HG03139 (cell line): ENCODE results near the gene EDN2.

Experiments
- ATAC-seq: cut with Tn5 transposase; IDR thresholded peaks from one replicate; pipeline ENCODE4 v1.9.1; 2021; ENCODE audit not compliant: unreplicated experiment

EDN2 gene

DNA sequence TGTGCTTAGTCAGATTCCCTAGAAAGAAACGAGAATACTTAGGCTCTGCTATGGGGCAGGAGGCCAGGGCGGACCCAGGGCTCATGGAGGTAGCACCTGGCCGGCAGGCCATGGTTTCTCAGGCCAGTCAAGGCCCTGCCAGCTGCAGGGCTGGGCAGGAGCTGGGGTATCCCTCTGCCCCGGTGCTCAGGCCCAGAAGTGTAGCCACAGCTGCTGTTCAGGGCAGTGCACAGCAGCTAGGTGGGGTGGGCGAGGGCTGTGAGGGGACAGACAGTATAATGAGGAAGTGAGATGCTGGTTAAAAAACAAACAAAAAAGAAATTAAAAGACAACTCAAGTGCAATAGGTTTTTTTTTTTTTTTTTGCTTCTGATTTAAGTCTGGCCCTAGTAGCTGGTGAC is 34.0 kb upstream of the EDN2 start:
- no peak for ATAC-seq

DNA sequence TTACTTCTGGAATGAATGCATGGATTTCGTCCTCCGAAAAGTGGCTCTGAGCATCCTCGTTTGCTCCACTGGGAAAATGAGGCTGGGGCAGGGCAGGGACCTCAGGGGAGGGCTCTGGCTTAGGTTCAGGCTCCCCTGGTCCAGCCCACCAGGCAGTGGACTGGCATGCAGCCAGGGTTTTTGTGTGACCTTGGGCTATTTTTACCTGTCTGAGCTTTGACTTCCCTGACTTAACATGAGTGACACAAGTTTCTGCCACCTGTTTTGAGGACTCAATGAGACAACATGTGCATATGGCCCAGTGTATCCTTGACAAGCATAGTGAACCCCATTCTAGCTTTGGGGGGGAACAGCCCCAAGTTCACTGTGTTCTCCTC is 32.6 kb upstream of the EDN2 start:
- ATAC-seq: no peak

DNA sequence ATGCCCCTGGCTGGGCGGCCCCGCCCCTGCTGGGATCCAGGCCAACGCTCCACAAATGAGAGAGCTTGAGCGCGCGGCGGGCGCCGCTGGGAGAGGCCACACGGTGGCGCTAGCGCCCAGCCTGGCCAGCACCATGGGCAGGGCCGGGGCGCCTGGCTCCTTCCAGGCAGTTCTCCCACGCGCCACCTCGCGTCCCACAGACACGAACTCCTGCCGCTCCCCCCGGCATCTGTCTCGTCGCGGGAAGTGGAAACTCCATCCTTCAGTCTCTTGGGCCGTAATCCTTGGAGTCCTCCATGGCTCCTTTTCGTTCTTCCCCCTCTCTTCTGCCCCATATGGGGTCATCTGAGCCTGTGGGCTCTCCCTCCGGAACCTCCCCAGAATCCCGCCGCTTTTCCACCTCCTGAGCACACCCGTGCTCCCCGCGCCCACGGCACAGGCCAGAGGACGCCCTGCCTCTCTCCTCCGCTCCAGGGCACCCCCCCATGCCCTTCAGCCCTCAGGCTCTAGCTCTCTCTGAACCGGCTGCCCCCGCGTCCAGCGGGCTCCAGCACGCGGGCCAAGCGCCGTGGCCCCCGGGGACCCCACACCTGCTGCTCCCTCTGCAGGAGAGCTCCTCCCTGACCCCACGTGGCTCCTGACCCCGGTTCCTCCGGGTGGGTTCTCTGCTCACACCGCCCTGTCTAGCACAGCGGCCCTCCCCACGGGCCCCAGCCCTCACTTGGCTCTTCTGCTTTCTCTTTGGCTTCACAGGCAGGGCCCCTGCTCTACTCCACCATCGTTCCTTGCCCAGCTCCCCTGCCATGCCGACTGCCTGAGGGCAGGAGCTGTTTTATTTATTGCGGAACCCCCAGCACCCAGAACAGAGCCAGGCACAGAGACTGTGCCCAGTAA is 31.9 kb upstream of the EDN2 start:
- peak; percentile 47 for ATAC-seq

DNA sequence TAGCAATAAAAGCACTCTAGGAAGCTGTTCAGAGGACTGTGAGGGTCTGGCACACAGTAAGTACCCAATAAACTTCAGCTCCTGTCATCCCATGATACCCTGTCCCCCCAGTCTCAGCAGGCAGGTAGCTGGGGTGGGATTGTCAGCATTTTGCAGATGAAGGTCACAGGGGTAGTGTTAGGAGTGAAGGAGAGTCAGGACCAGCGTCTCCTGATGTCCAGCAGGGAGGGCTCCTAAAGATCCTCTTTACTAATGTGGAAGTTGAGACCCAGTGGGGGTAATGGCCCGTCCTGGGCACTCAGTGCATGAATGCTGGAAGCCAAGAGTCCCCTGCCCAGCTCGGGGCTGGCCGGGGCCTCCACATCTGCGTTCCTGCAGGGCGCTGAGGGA is 31.3 kb upstream of the EDN2 start:
- no peak for ATAC-seq

DNA sequence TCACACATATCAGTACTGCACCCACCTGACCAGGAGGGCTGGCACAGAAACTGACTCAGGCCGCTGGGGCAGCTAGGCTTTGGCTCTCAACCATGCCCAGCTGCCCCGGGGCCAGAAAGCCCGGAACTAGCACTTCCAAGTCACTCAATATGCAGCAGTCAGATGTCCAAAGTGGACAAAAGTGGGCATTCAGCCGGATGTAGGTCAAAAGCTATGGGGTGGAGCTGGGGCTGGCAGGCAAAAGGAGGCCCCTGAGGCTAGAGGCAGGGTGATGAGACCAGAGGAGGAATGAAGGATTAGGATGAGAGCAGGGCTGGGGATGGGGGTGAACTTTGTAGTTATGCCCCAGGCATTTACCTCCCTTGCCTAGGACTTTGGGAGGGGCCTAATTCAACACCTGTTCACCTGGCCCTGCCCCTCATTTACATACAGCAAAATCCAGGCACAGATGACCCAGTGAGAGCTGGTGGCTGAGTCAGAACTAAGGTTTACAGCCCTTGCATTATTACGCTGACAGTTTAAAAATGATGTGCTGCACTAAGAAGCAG is 30.7 kb upstream of the EDN2 start:
- ATAC-seq: no peak

DNA sequence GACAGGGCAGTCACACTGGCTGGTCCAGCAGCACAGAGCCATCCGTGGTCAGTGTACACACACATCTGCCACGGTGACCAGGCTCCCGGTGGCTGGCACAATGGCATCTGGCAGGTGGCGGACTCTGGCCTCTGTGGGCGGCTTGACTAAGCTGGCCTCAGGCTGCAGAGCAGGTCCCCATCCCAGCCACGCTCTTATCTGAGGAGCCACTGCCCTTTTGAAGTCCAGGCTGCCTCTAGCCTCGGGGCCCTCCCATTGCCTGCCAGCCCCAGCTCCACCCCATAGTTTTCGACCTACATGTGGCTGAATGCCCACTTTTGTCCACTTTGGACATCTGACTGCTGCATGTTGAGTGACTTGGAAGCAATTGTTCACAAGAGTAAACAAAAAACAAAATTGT is 29.9 kb upstream of the EDN2 start:
- ATAC-seq: no peak

DNA sequence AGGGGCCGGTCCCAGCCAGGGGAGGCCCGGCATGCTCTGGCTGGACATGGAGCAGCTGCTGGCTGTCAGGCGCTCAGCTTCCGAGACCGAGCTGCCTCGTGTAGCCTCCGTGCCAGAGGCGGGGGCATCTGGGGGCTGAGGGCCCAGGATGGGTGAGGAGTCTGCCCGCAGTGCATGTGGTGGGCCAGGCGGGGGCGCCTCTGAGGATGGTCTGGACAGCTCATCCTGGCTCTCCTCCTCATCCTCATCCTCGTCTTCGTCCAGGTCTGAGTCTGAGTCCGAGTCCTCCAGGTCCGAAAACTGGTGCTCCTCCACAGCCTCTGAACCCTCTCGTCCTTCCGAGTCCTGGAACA is 28.9 kb upstream of the EDN2 start:
- ATAC-seq: no peak

DNA sequence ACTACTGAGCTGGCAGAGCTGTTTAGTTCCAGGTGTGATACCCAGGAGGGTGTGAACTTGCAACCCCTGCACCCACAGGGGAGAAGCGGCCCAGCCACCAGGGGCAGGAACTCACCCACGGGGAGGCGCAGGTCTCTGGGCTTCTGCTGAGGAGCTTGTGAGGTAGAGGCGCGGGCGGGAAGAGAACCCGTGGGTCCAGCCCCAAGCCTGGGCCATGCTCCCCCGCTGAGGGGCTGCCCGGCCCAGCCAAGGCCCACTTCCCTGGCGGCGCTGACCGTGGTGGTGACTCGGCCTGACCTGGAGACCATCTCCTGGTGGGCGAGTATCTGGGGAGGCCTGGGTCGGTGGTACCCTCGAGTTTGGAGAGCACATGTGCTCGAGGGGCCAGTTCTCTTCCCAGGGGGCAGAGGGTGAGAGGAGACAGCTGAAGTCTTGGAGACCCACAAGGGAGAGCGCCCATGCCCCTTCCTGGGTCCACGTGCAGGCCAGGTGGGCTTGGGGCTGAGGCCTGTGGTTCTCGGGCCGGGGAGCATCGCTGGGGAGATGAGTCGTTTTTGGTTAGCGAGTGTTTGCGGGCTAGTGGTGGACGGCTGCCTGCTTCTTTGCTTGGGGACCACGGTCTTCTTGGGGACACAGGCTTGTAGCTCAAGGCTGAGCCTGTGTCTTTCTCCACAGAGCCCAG is 28.4 kb upstream of the EDN2 start:
- ATAC-seq: no peak

DNA sequence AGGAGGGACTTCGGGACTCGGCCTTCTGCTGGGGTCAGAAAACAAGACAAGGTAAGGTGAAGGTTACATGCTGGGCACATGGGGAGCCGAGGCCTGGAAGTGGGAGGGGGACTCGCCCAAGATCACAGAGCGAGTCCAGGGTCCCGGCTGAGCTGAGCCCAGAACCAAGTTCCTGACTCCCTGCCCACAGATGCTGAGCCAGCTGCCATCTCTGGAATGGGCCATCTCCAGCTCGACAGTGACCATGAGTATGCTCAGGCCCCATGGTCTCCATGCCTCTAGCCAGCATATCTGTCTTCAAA is 26.7 kb upstream of the EDN2 start:
- no peak for ATAC-seq

DNA sequence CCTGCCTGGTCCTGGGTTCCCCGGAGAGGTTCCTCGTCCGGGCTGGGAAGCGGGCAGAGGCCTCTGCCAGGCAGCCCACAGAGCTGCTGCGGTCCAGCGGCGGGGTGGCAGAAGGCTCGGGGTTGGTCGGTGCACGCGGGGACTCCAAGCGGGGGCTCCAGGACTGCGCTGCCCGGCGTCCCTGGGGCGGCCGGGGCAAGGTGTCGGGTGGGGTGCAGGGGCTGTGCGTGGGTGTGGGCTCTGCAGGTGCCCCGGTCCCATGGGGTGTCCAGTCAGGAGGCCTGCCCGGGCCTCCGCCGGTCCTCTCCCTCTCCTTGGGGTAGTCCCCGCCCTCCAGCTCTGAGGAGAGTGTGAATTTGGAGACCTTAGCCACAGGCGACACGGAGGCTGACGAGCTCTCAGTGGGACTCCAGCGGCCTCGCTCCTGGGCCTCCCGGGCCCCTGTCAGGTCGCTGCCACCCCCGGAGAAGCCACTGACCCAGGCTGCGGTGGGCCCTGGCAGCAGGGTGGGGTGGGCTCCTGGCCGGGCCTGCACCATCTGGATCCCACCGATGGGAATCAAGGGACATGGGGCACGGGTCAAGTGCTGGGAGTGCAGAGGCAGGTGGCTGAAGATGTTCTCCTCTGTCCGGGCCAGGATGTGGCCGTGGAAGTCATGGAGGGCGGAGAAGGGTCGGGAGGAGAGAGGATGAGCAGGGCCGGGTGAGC is 26.2 kb upstream of the EDN2 start:
- ATAC-seq: no peak

DNA sequence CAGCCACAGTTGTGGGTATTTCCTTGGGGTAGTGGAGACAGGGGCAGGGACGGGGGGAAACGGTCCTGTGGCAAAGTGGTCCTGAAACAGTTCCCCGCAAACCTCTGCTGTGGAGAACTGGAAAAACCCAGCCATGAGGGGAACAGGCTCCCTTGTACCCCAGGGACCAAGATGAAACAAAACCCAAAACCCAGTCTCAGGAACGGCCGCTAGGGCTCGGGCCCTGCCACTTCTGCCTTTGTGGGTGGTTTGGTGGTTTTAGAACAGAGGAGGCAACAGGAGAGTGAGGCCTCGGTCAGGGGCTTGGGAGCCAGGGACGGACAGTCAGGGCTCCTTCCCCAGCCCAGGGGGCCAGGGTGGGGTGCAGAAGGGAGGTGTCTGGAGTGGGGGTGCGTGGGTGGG is 24.8 kb upstream of the EDN2 start:
- ATAC-seq: no peak

DNA sequence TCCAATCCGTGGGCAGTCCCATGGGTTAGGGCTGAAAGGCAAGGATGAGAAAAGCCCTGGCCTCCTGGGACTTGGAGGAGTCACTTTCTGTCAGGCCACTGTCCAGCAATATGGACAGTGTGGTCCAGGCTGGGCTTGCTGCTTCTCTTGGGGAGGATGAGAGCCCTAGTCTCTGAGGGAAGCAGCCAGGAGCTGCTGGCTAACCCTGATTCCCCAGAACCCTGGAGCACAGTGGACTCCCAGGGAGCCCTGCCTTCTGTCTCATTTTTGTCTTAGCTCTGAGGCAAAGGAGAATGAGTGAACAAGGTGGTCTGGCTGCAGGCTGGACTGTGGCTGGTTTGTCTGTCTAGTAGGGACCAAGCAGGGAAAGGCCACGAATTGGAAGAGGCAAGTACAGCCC is 23.8 kb upstream of the EDN2 start:
- no peak for ATAC-seq

DNA sequence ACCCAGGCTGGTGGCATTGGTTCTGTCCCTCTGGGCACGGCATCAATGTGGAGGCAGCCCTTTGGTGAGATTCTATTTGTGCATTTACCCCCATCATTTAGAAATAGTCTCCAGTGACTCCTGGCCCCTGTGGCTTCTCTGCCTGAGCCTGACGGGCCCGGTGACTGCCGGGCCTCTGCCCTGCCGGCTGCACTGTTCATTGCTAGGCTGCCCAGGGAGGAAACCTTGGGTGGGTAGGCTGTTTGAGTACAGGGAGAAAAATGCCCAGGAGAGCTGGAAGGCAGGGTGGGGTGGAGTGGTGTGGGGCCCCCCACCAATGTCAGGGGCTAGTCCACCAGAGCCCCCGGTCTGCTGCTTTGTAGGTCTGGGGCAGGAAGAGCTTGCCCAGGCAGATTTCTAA is 23.4 kb upstream of the EDN2 start:
- no peak for ATAC-seq

DNA sequence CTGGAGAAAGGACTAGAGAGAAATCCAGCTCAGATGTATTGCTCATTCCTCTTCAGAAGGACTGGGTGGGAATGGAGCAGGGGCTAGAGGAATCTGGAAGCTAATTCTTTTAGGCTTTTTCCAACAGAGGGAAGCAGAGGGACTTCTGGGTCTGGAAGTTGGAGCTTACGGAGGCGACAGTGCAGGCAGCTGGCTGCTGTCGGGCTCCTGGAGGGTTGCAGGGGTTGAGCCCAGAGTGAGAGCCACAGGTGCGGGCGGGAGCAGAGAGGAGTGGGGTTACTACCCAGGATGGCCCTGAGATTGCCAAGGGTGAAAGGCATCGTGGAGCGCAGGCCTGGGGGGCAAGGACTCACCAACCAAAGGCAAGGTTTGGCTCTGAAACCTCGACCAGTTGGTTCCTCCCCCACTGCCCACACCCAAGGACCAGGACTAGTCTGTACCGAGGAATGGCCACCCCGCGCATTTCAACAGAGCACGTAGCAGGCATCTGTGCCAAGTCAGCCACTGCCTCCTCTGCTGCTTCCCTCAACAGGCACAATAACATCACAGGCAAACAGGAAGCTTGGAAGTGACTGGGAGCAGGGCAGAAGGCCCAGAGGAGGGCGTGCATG is 22.7 kb upstream of the EDN2 start:
- ATAC-seq: no peak

DNA sequence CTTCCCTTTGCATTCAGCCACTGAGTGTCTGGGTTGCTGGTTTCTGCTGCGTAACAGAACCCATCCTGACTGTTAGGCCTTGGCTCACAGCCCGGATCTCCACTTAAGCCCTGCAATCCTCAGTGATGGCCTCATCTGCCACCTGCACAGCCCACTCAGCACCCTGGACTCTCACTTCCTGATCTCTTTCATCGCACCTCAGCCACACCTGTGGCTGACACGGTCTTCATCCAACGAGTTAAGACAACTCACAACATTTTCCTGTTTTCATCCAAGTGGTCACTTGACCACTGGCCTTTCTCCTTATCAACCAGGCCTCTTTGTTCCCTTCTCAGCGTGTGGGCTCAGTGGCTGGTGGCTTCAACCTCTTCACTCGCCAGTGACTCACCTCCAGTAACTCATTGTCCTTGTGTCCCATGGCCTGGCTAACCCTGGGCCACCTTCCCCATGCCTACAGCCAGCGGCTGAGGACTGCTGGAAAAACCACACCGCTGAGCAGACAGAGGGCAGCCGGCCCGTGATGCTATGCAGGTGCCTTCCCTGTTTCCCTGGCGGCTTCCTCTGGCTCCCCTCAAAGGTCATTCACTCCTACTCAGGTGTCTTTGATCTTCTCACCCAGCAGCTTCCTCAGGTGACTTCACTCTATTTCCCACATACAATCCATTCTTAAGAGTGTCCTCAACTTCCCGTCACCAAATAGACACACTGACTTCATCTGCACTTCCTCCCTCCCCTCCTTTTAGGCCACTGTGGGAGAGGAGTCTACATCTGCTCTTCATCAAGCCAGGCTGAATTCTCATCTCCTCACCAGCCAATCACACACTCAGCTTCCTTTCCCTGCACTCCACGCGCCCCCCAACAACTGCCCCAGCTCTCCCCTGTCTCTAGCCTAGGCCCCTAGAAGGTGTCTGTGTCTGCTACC is 19.9 kb upstream of the EDN2 start:
- ATAC-seq: no peak

DNA sequence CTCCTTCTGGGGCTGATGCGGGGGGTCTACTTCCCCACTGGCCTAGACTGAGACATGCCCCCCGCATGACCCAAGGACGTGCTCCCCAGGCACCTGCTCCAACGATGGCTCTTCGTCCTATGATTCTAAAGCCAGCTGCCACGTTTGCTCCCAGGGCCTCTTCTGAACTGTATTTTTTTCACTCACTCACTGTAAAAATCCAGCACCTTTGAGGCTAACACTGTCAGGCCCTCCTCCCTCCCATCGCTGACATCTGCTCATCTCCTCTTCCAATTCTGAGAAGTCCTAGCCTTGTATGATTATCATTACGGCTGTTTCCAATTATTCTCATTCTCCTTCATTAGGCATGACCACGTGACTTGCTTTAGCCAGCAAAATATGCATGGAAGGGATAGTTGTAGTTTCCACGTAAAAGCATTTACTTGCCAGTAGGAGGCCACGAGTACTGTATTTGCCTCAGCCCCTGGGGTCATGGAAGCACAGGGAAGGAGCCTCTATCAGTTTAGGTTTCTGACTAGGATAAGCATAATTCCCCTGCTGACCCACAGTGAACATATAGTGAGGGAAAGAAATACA is 19.1 kb upstream of the EDN2 start:
- ATAC-seq: no peak

DNA sequence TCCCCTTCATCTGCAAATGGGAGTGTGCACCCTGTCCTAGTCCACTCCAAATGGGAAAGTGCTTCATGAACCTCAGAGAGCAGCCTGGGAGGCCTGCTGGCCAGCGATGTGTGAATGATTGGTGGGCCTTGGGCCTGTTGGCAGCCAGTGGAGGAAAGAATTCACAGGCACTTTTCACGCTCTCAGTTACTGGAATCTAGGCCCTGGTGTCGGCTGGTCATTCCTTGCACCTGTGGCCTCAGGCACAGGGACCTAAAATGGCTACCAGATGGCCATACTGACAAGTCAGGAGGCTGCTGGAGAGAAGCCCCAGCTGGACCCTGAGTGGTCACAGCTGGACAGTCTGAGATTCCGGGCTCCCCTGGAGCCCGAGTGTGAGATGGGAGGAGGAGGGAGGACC is 18.4 kb upstream of the EDN2 start:
- no peak for ATAC-seq

DNA sequence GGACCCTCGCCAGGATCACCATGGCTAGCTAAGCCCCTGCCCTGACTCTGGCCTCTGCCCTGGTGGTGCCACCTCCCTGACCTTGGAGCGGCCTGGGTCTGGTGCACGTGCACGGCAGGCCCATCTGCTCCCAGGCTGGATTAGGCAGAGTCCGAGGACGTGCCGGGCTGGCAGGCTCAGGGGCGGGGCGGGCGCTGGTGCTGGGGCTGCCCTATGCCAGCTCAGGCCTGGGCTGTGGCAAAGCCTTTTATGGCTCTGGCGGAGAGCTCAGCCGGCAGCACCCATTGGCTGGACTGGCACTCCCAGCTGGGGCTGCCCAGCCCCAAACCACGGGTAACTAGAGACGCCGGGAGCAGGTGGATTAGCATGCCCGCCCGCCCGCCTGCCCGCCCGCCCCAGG is 17.1 kb upstream of the EDN2 start:
- ATAC-seq: no peak

DNA sequence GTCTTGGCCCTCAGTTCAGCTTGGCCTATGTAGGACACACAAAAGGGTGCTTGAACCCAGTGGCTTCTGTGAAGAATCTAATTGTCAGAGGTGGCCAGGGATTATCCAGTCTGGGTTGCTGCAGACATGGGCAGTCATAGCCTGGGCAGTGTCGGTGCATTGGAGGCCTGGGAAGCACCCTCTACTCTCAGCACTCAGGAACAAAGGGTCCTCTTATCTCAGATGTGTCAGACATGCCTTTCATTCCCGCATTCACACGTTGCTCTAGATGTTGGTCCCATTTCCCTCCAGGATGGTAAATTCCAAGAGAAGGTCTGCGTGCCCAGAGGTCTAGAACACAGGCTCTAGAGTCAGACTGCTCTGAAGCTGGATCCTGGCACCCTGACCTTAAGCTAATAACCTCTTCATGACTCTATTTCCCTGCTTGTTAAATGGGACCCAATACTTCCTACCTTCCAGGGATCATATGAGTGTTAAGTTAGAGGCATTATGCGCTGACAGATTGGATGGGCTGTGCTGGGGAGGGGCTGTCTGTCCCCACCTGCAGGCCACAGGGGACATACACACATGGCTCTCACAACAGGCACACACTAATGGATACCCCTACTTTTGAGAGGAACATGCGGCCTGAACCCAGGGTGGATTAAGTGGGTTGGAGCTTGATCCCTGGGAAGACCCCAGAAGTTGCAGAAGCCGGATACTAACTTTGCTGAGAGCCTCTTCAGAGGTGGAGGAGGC is 16.5 kb upstream of the EDN2 start:
- no peak for ATAC-seq

DNA sequence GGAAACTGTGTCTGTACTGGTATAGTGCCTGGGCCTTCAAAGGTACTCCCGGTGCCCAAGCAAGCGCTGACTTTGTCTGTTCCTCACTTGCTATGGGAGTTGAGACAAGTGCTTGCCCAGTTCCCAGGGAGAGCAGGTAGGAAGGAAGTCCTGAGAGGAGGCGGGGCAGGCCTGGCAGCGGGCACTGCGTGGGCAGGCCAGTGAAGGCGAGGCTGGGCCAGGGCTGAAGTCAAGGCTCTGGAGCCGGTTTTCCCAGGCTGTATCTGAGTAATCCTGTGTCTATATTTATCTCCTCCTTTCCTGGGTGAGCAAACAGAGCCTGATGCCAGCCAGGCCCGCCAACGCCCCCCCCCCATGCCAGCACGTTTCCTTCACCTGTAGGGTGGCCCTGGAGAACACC is 15.9 kb upstream of the EDN2 start:
- no peak for ATAC-seq
